Measurements from ENCODE around the gene CMIP.

DNA sequence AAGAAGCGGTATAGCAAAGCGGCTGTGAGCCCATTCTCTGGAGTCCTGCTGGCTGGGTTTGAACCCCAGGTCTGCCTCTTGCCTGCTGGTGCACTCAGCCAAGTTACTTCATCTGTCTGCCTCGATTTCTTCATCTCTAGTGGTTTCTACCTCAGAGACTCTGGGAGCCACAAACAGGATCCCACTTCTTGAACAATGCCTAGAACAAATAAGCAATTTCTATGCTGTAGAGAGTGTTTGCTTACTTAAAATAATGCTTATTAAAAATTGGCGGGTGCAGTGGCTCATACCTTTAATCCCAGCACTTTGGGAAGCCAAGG lies 75.5 kb downstream of the CMIP start:
- TF ChIP-seq, protein P1, sequence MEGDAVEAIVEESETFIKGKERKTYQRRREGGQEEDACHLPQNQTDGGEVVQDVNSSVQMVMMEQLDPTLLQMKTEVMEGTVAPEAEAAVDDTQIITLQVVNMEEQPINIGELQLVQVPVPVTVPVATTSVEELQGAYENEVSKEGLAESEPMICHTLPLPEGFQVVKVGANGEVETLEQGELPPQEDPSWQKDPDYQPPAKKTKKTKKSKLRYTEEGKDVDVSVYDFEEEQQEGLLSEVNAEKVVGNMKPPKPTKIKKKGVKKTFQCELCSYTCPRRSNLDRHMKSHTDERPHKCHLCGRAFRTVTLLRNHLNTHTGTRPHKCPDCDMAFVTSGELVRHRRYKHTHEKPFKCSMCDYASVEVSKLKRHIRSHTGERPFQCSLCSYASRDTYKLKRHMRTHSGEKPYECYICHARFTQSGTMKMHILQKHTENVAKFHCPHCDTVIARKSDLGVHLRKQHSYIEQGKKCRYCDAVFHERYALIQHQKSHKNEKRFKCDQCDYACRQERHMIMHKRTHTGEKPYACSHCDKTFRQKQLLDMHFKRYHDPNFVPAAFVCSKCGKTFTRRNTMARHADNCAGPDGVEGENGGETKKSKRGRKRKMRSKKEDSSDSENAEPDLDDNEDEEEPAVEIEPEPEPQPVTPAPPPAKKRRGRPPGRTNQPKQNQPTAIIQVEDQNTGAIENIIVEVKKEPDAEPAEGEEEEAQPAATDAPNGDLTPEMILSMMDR (IDR thresholded peaks at IDR 0.05), result no peak
- TF ChIP-seq EP300 (IDR thresholded peaks at IDR 0.05) (no peak), POLR2A (IDR thresholded peaks at IDR 0.05; ENCODE audit: low read depth) (no peak), POLR2AphosphoS5 (IDR thresholded peaks at IDR 0.05) (no peak)

Data from esophagus muscularis mucosa (tissue), 4 donors.